ENCODE results near the gene CELA3B. TPM values are rescaled to one million over a fixed set of nuclear protein-coding genes. Genes with fewer than 3 reads are reported as not detected.
"Not testable (repeated sequence)": the region's sequence is repeated elsewhere in the genome, so short reads cannot be mapped to it uniquely, and the experiment has no call there.

The CELA3B gene
- total RNA-seq, 3 donors from 2014 or later (not counting 1 experiment from before 2014, with no cell fraction given) = not detected

DNA sequence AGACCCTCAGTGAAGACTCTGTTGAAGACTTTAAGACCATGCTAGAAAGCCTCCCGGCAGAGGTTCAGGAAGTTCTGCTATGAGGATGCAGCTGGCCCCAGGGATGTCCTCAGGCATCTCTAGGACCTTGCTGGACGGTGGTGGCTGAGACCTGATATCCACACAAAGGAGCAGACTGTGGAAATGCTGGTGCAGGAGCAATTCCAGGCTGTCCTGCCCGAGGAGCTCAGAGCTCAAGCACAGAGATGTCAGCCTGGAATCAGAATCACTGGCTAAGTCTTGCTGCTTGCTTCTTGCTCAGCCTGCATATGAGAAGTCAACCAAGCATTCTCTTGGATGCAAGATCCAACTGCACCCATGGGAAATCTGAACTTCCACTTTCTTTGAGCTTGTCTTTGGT is 53.7 kb downstream of the CELA3B start:
- H3K9me3 Mint-ChIP-seq = no peaks in the 10 kb centered on the region
- H3K9me3 ChIP-seq (ENCODE audit: control insufficient read depth, insufficient read depth, low read length) = no peaks in the 10 kb centered on the region
- no peak overlapping the region for H3K4me3 Mint-ChIP-seq
- intact Hi-C loops (cut with micrococcal nuclease) = no loop called here
- WGBS (ENCODE audit: insufficient coverage) = 87% methylated on average over 3 of the region's 3 CpGs
- H3K27ac ChIP-seq (ENCODE audit: low read length) = no peak overlapping the region
- DNase-seq (no peak), ATAC-seq (no peak)
- no peaks in the 10 kb centered on the region for H3K27me3 Mint-ChIP-seq (ENCODE audit: low read depth in 2 of 2)
- no peaks in the 10 kb centered on the region for H3K36me3 Mint-ChIP-seq
- peaks cover 11% of the 10 kb centered on the region for H3K4me1 ChIP-seq (ENCODE audit: control insufficient read depth, insufficient read depth, low read length)
- no peak overlapping the region for H3K27ac Mint-ChIP-seq
- no peaks in the 10 kb centered on the region for H3K27me3 ChIP-seq (ENCODE audit: control insufficient read depth, insufficient read depth, low read length)
- peaks cover 16 to 19% of the 10 kb centered on the region in 2 donors for H3K4me1 Mint-ChIP-seq
- peaks cover 4% of the 10 kb centered on the region for H3K36me3 ChIP-seq (ENCODE audit: control insufficient read depth, insufficient read depth, low read length)
- no peak overlapping the region for H3K4me3 ChIP-seq (ENCODE audit: low read length)
- TF ChIP-seq, protein P1, sequence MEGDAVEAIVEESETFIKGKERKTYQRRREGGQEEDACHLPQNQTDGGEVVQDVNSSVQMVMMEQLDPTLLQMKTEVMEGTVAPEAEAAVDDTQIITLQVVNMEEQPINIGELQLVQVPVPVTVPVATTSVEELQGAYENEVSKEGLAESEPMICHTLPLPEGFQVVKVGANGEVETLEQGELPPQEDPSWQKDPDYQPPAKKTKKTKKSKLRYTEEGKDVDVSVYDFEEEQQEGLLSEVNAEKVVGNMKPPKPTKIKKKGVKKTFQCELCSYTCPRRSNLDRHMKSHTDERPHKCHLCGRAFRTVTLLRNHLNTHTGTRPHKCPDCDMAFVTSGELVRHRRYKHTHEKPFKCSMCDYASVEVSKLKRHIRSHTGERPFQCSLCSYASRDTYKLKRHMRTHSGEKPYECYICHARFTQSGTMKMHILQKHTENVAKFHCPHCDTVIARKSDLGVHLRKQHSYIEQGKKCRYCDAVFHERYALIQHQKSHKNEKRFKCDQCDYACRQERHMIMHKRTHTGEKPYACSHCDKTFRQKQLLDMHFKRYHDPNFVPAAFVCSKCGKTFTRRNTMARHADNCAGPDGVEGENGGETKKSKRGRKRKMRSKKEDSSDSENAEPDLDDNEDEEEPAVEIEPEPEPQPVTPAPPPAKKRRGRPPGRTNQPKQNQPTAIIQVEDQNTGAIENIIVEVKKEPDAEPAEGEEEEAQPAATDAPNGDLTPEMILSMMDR (IDR thresholded peaks at IDR 0.05) = no peak

- TF ChIP-seq, protein P1 (IDR thresholded peaks at IDR 0.05) = no peak
- no peaks in the 10 kb centered on the region for H3K9me3 Mint-ChIP-seq
- no peaks in the 10 kb centered on the region for H3K27me3 Mint-ChIP-seq (ENCODE audit: low read depth in 2 of 2)
- H3K4me1 Mint-ChIP-seq = peaks cover 6 to 11% of the 10 kb centered on the region in 2 donors
- 45% methylated on average over 8 of the region's 8 CpGs for WGBS (ENCODE audit: insufficient coverage)
- H3K27ac Mint-ChIP-seq = peak overlapping the region; percentile 36 to 68
- ATAC-seq (no peak), DNase-seq (peak in 1 of 2 donors; percentile 52)
- Histone ChIP-seq H3K27me3 (ENCODE audit: control insufficient read depth, insufficient read depth, low read length) (no peaks in the 10 kb centered on the region), H3K36me3 (ENCODE audit: control insufficient read depth, insufficient read depth, low read length) (peaks cover 4% of the 10 kb centered on the region), H3K27ac (ENCODE audit: low read length) (peak overlapping the region; percentile 8), H3K9me3 (ENCODE audit: control insufficient read depth, insufficient read depth, low read length) (no peaks in the 10 kb centered on the region), H3K4me3 (ENCODE audit: low read length) (no peak overlapping the region), H3K4me1 (ENCODE audit: control insufficient read depth, insufficient read depth, low read length) (peaks cover 5% of the 10 kb centered on the region)
- no peaks in the 10 kb centered on the region for H3K36me3 Mint-ChIP-seq
- intact Hi-C loops (cut with micrococcal nuclease) = no loop called here
- H3K4me3 Mint-ChIP-seq = no peak overlapping the region
Observed at GRCh38 chr1:22031214-22031962, 54.6 kb downstream of the CELA3B start.

- H3K9me3 Mint-ChIP-seq; H3K4me3 Mint-ChIP-seq; H3K27ac ChIP-seq (ENCODE audit: low read length); H3K36me3 ChIP-seq (ENCODE audit: control insufficient read depth, insufficient read depth, low read length); ATAC-seq; H3K27ac Mint-ChIP-seq; DNase-seq; H3K27me3 ChIP-seq (ENCODE audit: control insufficient read depth, insufficient read depth, low read length); intact Hi-C loops (cut with micrococcal nuclease); H3K36me3 Mint-ChIP-seq; H3K4me3 ChIP-seq (ENCODE audit: low read length); H3K9me3 ChIP-seq (ENCODE audit: control insufficient read depth, insufficient read depth, low read length); H3K27me3 Mint-ChIP-seq (ENCODE audit: low read depth in 2 of 2): not testable (repeated sequence)
- H3K4me1 Mint-ChIP-seq = peaks cover 18 to 20% of the 10 kb centered on the region in 2 donors
- H3K4me1 ChIP-seq (ENCODE audit: control insufficient read depth, insufficient read depth, low read length) = peaks cover 18% of the 10 kb centered on the region
- 99% methylated on average over 5 of the region's 5 CpGs for WGBS (ENCODE audit: insufficient coverage)
Observed at GRCh38 chr1:22034834-22035233, 58.0 kb downstream of the CELA3B start.

DNA sequence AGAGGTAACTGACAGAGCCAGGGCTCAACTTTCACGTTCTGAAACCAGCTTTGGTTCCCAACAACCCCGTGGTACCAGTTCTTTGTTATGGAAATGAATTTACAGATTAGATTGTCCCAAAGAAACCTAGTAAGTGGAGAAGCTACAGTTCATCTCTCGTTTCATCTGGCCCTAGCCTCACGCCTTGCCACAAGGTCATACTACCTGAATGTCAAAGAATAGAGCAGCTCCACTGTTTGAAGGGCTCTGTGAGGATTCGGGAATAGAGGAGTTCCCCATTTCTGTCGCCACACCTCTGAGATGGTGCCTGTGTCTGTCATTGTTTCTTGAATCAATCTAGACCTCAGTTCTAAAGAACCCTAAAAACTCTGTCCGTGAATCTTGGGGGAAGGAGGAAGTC is 60.7 kb downstream of the CELA3B start:
- H3K4me1 Mint-ChIP-seq = peaks cover 29 to 34% of the 10 kb centered on the region in 2 donors

More for the DNA sequence above, 60.7 kb downstream of the CELA3B start:
- 91% methylated on average over 6 of the region's 7 CpGs for WGBS (ENCODE audit: insufficient coverage)
- Histone ChIP-seq H3K4me3 (ENCODE audit: low read length) (no peak overlapping the region), H3K36me3 (ENCODE audit: control insufficient read depth, insufficient read depth, low read length) (no peaks in the 10 kb centered on the region), H3K4me1 (ENCODE audit: control insufficient read depth, insufficient read depth, low read length) (peaks cover 41% of the 10 kb centered on the region), H3K27me3 (ENCODE audit: control insufficient read depth, insufficient read depth, low read length) (no peaks in the 10 kb centered on the region), H3K9me3 (ENCODE audit: control insufficient read depth, insufficient read depth, low read length) (no peaks in the 10 kb centered on the region), H3K27ac (ENCODE audit: low read length) (no peak overlapping the region)
- DNase-seq (no peak), ATAC-seq (no peak)
- H3K4me3 Mint-ChIP-seq = no peak overlapping the region
- H3K27ac Mint-ChIP-seq = peak overlapping the region; percentile 95 to 96
- intact Hi-C loops (cut with micrococcal nuclease) = no loop called here
- H3K36me3 Mint-ChIP-seq = no peaks in the 10 kb centered on the region
- H3K9me3 Mint-ChIP-seq = no peaks in the 10 kb centered on the region
- TF ChIP-seq, protein P1 (IDR thresholded peaks at IDR 0.05) = no peak
- H3K27me3 Mint-ChIP-seq (ENCODE audit: low read depth in 2 of 2) = no peaks in the 10 kb centered on the region
